K562 (cell line): ENCODE measurements around the gene DYNC1I1. TPM values are rescaled to one million over a fixed set of nuclear protein-coding genes. Genes with fewer than 3 reads are reported as not detected.

ENCODE experiments used
- ARNT ChIP-seq, 2 experiments: fragments of 450-650 bp; IDR thresholded peaks; 2 replicates each; pipeline ENCODE4 v1.6.1; 2016; ENCODE audit warnings: mild to moderate bottlenecking in 1 of 2
- BMI1 ChIP-seq: fragments of 150-350 bp; IDR thresholded peaks from 2 replicates; pipeline ENCODE4 v1.6.1; 2014; ENCODE audit warnings: low read length
- ETV5 ChIP-seq: sonication (generic); formaldehyde crosslinking; IDR thresholded peaks from 2 replicates; pipeline ENCODE4 v1.4.0; 2020; ENCODE audit warnings: low read depth, mild to moderate bottlenecking, missing genetic modification reagents
- LEF1 ChIP-seq: fragments of 450-650 bp; IDR thresholded peaks from 2 replicates; pipeline ENCODE4 v1.6.1; 2016; ENCODE audit warnings: mild to moderate bottlenecking
- REST ChIP-seq, 2 experiments: fragments of 450-650 bp; formaldehyde crosslinking in 1 of 2; IDR thresholded peaks; 2 replicates each; pipeline versions ENCODE4 v1.4.0 to v1.6.1; 2014 to 2020; ENCODE audit warnings: mild to moderate bottlenecking in 2 of 2, borderline replicate concordance in 1 of 2, low read depth in 1 of 2
- SAFB ChIP-seq: fragments of 200-400 bp; formaldehyde crosslinking; IDR thresholded peaks from 2 replicates; pipeline ENCODE4 v1.6.1; 2017; ENCODE audit warnings: low read depth, low read length, borderline replicate concordance
- STAG1 ChIP-seq: sonication (generic); formaldehyde crosslinking; IDR thresholded peaks from 2 replicates; pipeline ENCODE4 v1.5.0; 2020; ENCODE audit warnings: missing genetic modification reagents, borderline replicate concordance
- TSC22D4 ChIP-seq: fragments of 450-650 bp; IDR thresholded peaks from 2 replicates; pipeline ENCODE4 v1.6.1; 2016; ENCODE audit warnings: missing genetic modification characterization, missing biosample characterization, control low read depth
- ZNF445 ChIP-seq: fragments of 250-450 bp; sonication (Bioruptor Pico); IDR thresholded peaks from 2 replicates; pipeline ENCODE4 v1.4.0; 2020; ENCODE audit warnings: low read depth, mild to moderate bottlenecking, moderate library complexity
- polyA plus RNA-seq, 8 experiments: library from polyadenylated mRNA; depleted of rRNA in 4 of 8; stranded (reverse) in 5 of 8; unstranded in 3 of 8; fragments of >200 nt; fragmentation: Nextera tagmentation in 2 of 8; fragmentation: Illumina TruSeq in 1 of 8; extraction: Ambion mirVana in 2 of 8; extraction: Trizol in 1 of 8; gene quantifications; 2 replicates each; pipeline versions ENCODE4 v1.2.1 to v1.2.3, GENCODE V29; 2011 to 2014; ENCODE audit warnings: inconsistent platforms in 1 of 8, missing spikeins in 1 of 8
- total RNA-seq, 7 experiments: library from RNA; depleted of rRNA in 6 of 7; stranded (reverse); fragments of >200 nt in 6 of 7; fragmentation: Illumina TruSeq in 2 of 7; extraction: Trizol in 2 of 7; gene quantifications; 2 replicates each; pipeline versions ENCODE4 v1.2.1 to v1.2.3, GENCODE V29; 2011 to 2021; ENCODE audit warnings: low replicate concordance in 1 of 7

DYNC1I1 gene
- total and polyA plus RNA-seq, 9 of the 15 experiments (the other 6 are each of a cell fraction or from before 2014, with no cell fraction given), result 0.22 to 1.5 (median 0.44) TPM

DNA sequence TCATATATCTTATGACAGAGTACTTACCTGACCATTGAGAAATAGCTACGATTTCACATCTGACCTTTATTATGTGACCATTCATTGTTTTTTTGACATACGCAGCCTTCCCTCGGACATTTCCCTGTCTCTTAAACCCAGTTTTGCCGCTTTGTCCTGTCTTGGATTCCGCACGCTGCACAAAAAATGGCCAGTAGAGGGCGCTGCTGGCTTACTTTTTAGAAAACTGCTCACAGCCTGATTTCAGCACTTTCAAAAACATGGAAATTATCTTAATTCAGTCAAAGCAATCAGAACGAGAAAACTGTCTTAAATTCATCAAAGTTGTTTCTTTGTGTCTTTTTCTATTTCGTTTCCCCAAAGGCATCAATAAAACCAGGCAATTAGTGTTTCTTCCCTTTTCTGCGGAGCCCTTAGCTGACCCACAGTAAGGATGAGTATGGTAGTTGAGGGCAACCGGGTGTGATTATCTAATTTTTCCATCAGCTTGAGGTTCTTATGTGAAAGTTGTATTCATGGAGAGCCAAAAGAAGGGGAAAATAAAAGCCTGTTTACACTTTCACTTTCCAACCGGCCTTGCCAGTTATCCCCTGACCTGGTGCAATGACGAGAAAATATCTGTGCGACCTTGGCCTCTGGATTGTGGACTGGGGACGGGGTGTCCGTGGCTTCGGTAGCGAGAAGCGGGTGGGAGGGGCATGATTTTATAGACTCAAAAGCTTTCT lies 144.4 kb downstream of the DYNC1I1 start (continued):
- peak; percentile 69 for TF ChIP-seq REST (IDR thresholded peaks at IDR 0.05; ENCODE audit: borderline replicate concordance)
- no peak for TF ChIP-seq REST (CRISPR knock-in tag; IDR thresholded peaks at IDR 0.05; ENCODE audit: low read depth)
- TF ChIP-seq SAFB, result no peak
- no peak for TF ChIP-seq ETV5 (CRISPR knock-in tag)
- TF ChIP-seq STAG1, result peak; percentile 77; the same call in 1 of the 2 replicates
- no peak for TF ChIP-seq LEF1
- no peak for TF ChIP-seq BMI1
- no peak for TF ChIP-seq ARNT (IDR thresholded peaks at IDR 0.05)
- no peak for TF ChIP-seq TSC22D4 (tag)
- no peak for TF ChIP-seq ZNF445 (CRISPR knock-in tag)
- TF ChIP-seq, all 486 proteins: peak for 7
